Esophagus muscularis mucosa (tissue), 3 donors: Measurements from ENCODE around the gene MYLK.

Experiments used
- CTCF ChIP-seq, 3 experiments: fragments of 200-600 bp in 2 of 3; fragments of 450-650 bp in 1 of 3; sonication (generic) in 2 of 3; IDR thresholded peaks; one replicate each; pipeline ENCODE4 v1.5.1; 2017 to 2019; ENCODE audit warnings: antibody characterized with exemption in 3 of 3, mild to moderate bottlenecking in 2 of 3, moderate library complexity in 1 of 3
- POLR2A ChIP-seq: fragments of 450-650 bp; IDR thresholded peaks from one replicate; pipeline ENCODE4 v1.6.1; 2017; ENCODE audit warnings: antibody characterized with exemption, moderate library complexity, mild to moderate bottlenecking, low read depth

GRCh38 chr3:123692671-123693070, 191.5 kb downstream of the MYLK start:
- no peak for TF ChIP-seq CTCF (IDR thresholded peaks at IDR 0.05)
- TF ChIP-seq POLR2A = no peak
